Endothelial cell of umbilical vein (primary cell): ENCODE results near the gene CD44. TPM values are rescaled to one million over a fixed set of nuclear protein-coding genes. Genes with fewer than 3 reads are reported as not detected.

Experiments
- BruUV-seq: library from RNA; stranded (reverse); fragments of 400-500 nt; replicated peaks from 2 replicates; lab custom pipeline; 2021; lab: Mats Ljungman, UMichigan
- CTCF ChIA-PET: fragments of 300-600, 350-600 bp; sonication (Branson Sonifier 250); formaldehyde crosslinking; loops from one replicate; lab custom pipeline; 2021; ENCODE audit warnings: antibody characterized with exemption, inconsistent platforms; lab: Charles Lee
- POLR2A ChIA-PET: fragments of 300-600, 350-600 bp; sonication (Branson Sonifier 250); formaldehyde crosslinking; loops from one replicate; lab custom pipeline; 2021; ENCODE audit warnings: antibody characterized with exemption, inconsistent platforms; lab: Charles Lee
- DNase-seq: peaks from one replicate; pipeline ENCODE4 v3.0.0-alpha.2; 2011; ENCODE audit warnings: low read depth, low spot score
- FAIRE-seq: peaks from 2 replicates; lab custom pipeline; 2011; peaks lifted over from hg19 to GRCh38; lab: Jason Lieb, UNC
- H2AFZ ChIP-seq: 2 replicates; pipeline ENCODE4 v1.6.0; 2012; ENCODE audit warnings: low read depth, low read length, control low read depth, inconsistent platforms
- H3K27ac ChIP-seq: 2 replicates; pipeline ENCODE4 v1.5.1; 2011; ENCODE audit warnings: low read depth, mild to moderate bottlenecking, control low read depth, low read length, moderate library complexity; ENCODE audit not compliant: insufficient read depth
- H3K27me3 ChIP-seq, 2 experiments: 2 replicates each; pipeline versions ENCODE4 v1.6.0 to v1.6.1; 2011; ENCODE audit warnings: low read length in 2 of 2, mixed read lengths in 1 of 2; ENCODE audit not compliant: control insufficient read depth in 2 of 2, insufficient read depth in 2 of 2
- H3K36me3 ChIP-seq, 2 experiments: 2 replicates in 1 of 2; 3 replicates in 1 of 2; pipeline ENCODE4 v1.5.1; 2011; ENCODE audit warnings: low read length in 2 of 2, mild to moderate bottlenecking in 1 of 2, moderate library complexity in 1 of 2; ENCODE audit not compliant: control insufficient read depth in 2 of 2, insufficient read depth in 2 of 2; ENCODE audit errors: extremely low read depth in 1 of 2
- H3K4me1 ChIP-seq: 3 replicates; pipeline ENCODE4 v1.5.1; 2011; ENCODE audit warnings: mild to moderate bottlenecking, low read length; ENCODE audit not compliant: control insufficient read depth, insufficient read depth; ENCODE audit errors: extremely low read depth
- H3K4me2 ChIP-seq: 2 replicates; pipeline ENCODE4 v1.6.1; 2011; ENCODE audit warnings: low read length, control low read depth, mixed read lengths; ENCODE audit not compliant: insufficient read depth
- H3K4me3 ChIP-seq, 3 experiments: fragments of 200-600 bp in 1 of 3; sonication (generic), shearing (Covaris generic) in 1 of 3; replicated peaks in 1 of 3; 2 replicates each; pipeline ENCODE4 v1.5.1; 2011 to 2016; ENCODE audit warnings: control low read depth in 3 of 3, low read length in 3 of 3, mild to moderate bottlenecking in 2 of 3, inconsistent platforms in 1 of 3, low read depth in 1 of 3, moderate library complexity in 1 of 3; ENCODE audit not compliant: insufficient read depth in 1 of 3
- H3K79me2 ChIP-seq: 2 replicates; pipeline ENCODE4 v1.6.0; 2012; ENCODE audit warnings: low read length, inconsistent platforms; ENCODE audit not compliant: control insufficient read depth, insufficient read depth
- H3K9ac ChIP-seq: replicated peaks from 2 replicates; pipeline ENCODE3; 2011; ENCODE audit warnings: low read length, control low read depth; ENCODE audit not compliant: insufficient read depth; ENCODE audit errors: extremely low read depth
- H3K9me1 ChIP-seq: replicated peaks from 3 replicates; pipeline ENCODE4 v1.6.0; 2011; ENCODE audit warnings: mild to moderate bottlenecking, low read length; ENCODE audit not compliant: control insufficient read depth, insufficient read depth; ENCODE audit errors: extremely low read depth
- H3K9me3 ChIP-seq: replicated peaks from 2 replicates; pipeline ENCODE4 v1.5.1; 2012; ENCODE audit warnings: low read length, inconsistent platforms; ENCODE audit not compliant: control insufficient read depth, insufficient read depth
- H4K20me1 ChIP-seq: replicated peaks from 2 replicates; pipeline ENCODE3; 2011; ENCODE audit warnings: mild to moderate bottlenecking, low read length; ENCODE audit not compliant: control insufficient read depth, insufficient read depth; ENCODE audit errors: extremely low read depth
- EZH2 ChIP-seq: IDR thresholded peaks from 2 replicates; pipeline ENCODE4 v1.6.1; 2012; ENCODE audit warnings: borderline replicate concordance, low read depth, mild to moderate bottlenecking, moderate library complexity, low read length, inconsistent platforms; ENCODE audit not compliant: severe bottlenecking
- FOS ChIP-seq: IDR thresholded peaks from 2 replicates; pipeline ENCODE4 v1.6.1; 2011; ENCODE audit warnings: mild to moderate bottlenecking, low read length, moderate library complexity, borderline replicate concordance; ENCODE audit not compliant: insufficient read depth
- GATA2 ChIP-seq: IDR thresholded peaks from 2 replicates; pipeline ENCODE4 v1.7.0; 2011; ENCODE audit warnings: low read depth, mild to moderate bottlenecking, moderate library complexity, mixed read lengths, low read length; ENCODE audit not compliant: insufficient read length, insufficient read depth
- JUN ChIP-seq: IDR thresholded peaks from 2 replicates; pipeline ENCODE4 v1.6.1; 2011; ENCODE audit warnings: borderline replicate concordance, low read depth; ENCODE audit not compliant: insufficient read length, insufficient read depth
- MYC ChIP-seq: IDR thresholded peaks from one replicate; pipeline ENCODE4 v1.6.1; 2011; ENCODE audit warnings: mild to moderate bottlenecking, low read depth, low read length
- POLR2A ChIP-seq: IDR thresholded peaks from 2 replicates; pipeline ENCODE4 v1.6.1; 2012; ENCODE audit warnings: low read depth, mild to moderate bottlenecking, control low read depth, low read length
- POLR2AphosphoS5 ChIP-seq: IDR thresholded peaks from 2 replicates; pipeline ENCODE4 v1.6.1; 2012; ENCODE audit warnings: low read depth, mild to moderate bottlenecking, control low read depth, low read length, moderate library complexity; ENCODE audit not compliant: insufficient read depth
- dilution Hi-C: fragments of 300-500 bp; cut with MboI; formaldehyde crosslinking; loops from one replicate; pipeline ENCODE4 v1.15.0; 2019; ENCODE audit warnings: low sequenced_read_pairs; ENCODE audit not compliant: extremely low pct_ligation_motif_present
- intact Hi-C: fragments of 100-400 bp; cut with micrococcal nuclease; formaldehyde crosslinking; loops from one replicate; pipeline ENCODE4 v1.10.0; 2022
- polyA plus RNA-seq, 4 experiments: library from polyadenylated mRNA; depleted of rRNA in 3 of 4; stranded (reverse) in 3 of 4; unstranded in 1 of 4; fragments of >200 nt; gene quantifications; 2 replicates each; pipeline versions ENCODE4 v1.2.1 to v1.2.3, GENCODE V29; 2011 to 2012; ENCODE audit warnings: missing spikeins in 1 of 4
- total RNA-seq: library from RNA; stranded (reverse); gene quantifications from 2 replicates; pipeline ENCODE4 v1.2.3, GENCODE V29; 2021
- TF ChIP-seq, protein P1 (sequence below), 2 donors: IDR thresholded peaks; 1 replicate in 1 of 2; 2 replicates in 1 of 2; pipeline ENCODE4 v1.5.1; 2011; ENCODE audit warnings: low read length in 2 of 2, mild to moderate bottlenecking in 2 of 2, moderate library complexity in 2 of 2, control low read depth in 1 of 2, inconsistent platforms in 1 of 2, low read depth in 1 of 2; ENCODE audit not compliant: insufficient read depth in 1 of 2; ENCODE audit errors: extremely low read depth in 1 of 2
- TF ChIP-seq, protein P2 (sequence below): IDR thresholded peaks from 2 replicates; pipeline ENCODE4 v1.6.1; 2011; ENCODE audit not compliant: insufficient read depth, insufficient read length

The CD44 gene
- total and polyA plus RNA-seq, 2 donors (not counting 3 experiments of a cell fraction or from before 2014, with no cell fraction given): 25.5 to 26.3 TPM

DNA sequence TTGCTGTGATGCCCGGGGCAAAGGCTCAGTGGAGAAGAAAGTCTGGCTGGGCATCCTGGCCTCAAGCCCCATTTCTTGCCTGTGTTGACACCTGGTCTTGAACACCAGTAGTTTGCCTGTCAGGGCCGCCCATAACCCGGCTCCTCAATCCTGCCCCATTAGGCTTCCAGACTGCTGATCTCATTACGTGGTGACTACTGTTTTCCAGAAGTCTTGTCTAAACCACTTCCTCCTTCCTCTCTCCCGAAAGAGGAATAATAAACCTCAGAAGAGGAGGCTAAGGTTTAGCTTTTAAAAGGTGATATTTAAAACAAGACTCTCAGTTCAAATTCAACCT is 97.7 kb downstream of the CD44 start:
- Histone ChIP-seq H3K9me1 (no peaks in the 10 kb centered on the region), H3K4me2 (no peak overlapping the region), H3K36me3 (no peaks in the 10 kb centered on the region), H3K79me2 (no peaks in the 10 kb centered on the region), H3K9ac (no peak overlapping the region), H3K27me3 (peaks cover 3 to 16% of the 10 kb centered on the region in 2 experiments), H3K4me1 (no peaks in the 10 kb centered on the region), H3K9me3 (no peaks in the 10 kb centered on the region), H2AFZ (no peak overlapping the region), H3K27ac (no peak overlapping the region), H3K4me3 (no peak overlapping the region), H4K20me1 (no peaks in the 10 kb centered on the region)
- TF ChIP-seq, protein P1, sequence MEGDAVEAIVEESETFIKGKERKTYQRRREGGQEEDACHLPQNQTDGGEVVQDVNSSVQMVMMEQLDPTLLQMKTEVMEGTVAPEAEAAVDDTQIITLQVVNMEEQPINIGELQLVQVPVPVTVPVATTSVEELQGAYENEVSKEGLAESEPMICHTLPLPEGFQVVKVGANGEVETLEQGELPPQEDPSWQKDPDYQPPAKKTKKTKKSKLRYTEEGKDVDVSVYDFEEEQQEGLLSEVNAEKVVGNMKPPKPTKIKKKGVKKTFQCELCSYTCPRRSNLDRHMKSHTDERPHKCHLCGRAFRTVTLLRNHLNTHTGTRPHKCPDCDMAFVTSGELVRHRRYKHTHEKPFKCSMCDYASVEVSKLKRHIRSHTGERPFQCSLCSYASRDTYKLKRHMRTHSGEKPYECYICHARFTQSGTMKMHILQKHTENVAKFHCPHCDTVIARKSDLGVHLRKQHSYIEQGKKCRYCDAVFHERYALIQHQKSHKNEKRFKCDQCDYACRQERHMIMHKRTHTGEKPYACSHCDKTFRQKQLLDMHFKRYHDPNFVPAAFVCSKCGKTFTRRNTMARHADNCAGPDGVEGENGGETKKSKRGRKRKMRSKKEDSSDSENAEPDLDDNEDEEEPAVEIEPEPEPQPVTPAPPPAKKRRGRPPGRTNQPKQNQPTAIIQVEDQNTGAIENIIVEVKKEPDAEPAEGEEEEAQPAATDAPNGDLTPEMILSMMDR (IDR thresholded peaks at IDR 0.05; ENCODE audit: extremely low read depth in 1 of 2, insufficient read depth in 1 of 2, low read depth in 1 of 2, low read length in 2 of 2): no peak
- TF ChIP-seq POLR2A (no peak), MYC (no peak), EZH2 (no peak), FOS (no peak), POLR2AphosphoS5 (no peak), GATA2 (no peak), JUN (no peak)
- TF ChIP-seq, protein P2, sequence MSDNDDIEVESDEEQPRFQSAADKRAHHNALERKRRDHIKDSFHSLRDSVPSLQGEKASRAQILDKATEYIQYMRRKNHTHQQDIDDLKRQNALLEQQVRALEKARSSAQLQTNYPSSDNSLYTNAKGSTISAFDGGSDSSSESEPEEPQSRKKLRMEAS: no peak
- POLR2A ChIA-PET: no interaction called here
- no peak for DNase-seq
- dilution Hi-C loops: no loop called here
- BruUV-seq: no TSS peak
- no peak for FAIRE-seq
- intact Hi-C loops: loop anchor here (5.0 to 10.0 kb wide), 2 partner anchors 99 to 652 kb away; partner anchors contain the start of gene CD44
- CTCF ChIA-PET: interaction anchor here (0.9 to 3.9 kb wide), 4 partner anchors 17 to 311 kb away, joined by 3 to 41 read pairs (median 3); no protein-coding TSS in a partner anchor
